CD4-positive, alpha-beta T cell treated with Interleukin-4 for 1 hour (primary cell): ENCODE measurements around the gene TNK1.

Source experiments
- DNase-seq, 2 donors: peaks; one replicate each; pipeline ENCODE4 v3.0.0-alpha.2; 2020 to 2022

Gene TNK1

DNA sequence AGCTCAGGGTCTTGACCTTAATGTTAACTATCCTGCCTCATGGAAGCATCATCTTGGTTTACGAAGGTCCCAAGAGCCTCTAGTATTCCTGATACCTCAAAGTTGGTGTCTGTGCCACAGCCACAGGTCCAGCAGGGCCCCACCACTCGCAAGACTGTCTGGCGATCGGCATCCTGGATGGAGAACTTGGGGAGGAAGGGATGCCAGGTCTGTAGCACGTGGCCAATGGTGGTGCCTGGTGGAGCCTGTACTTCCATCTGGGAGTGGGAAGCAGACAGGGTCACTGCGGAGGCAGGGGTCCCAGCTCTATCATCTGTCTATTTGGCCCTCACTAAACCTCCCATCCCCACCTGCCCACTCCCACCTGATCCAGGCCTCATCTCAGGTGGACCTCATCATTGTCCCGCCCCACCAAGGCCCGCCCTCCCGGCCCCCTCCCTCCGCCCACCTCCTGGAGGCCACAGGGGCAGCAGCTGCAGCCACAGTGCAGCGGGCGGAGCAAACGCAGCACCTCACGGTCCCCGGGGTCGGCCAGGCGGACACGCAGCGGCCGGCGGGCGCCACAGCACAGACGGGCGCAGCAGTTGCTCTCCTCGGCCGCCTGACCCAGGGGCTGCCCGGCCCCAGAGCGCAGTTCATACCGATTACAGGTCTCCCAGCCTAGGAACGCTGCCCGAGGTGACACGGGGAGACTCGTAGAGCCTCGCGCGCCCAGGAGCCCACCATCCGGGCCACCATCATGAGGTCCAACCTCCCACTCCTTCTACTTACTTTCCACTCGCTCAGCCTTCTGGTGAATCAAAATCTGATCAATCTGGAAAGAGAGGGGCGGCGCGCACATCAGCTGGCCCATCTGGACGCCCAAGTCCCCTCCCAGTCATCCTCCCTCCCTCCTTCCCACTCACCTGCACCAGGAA is 12.1 kb downstream of the TNK1 start:
- DNase-seq = no peak

- peak; percentile 80 to 83 for DNase-seq
These were observed 12.9 kb downstream of the TNK1 start for GRCh38 chr17:7393613-7394451.

GRCh38 chr17:7394452-7395191 is 13.7 kb downstream of the TNK1 start, which contains the start of gene PLSCR3:
TSS of gene PLSCR3 (minus strand) at chr17:7394525. CDS start at chr17:7394110, 415 bp downstream.
- DNase-seq = peak; percentile 78 to 85

DNA sequence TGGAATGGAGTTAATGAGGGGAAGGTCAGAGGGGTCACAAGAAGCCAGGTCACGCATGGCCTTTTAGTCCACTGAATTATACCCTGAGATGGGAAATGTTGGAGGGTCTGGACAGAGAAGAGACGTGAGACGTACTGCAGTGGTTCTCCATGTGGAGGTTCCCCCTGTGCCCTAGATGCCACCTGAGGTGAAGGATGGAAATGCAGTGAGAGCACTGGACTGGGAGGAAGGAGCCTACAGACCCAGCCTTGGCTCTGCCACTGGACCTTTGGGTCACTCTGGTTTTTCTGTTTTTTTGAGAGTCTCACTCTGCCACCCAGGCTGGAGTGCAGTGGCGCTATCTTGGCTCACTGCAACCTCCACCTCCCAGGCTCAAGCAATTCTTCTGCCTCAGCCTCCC is 15.3 kb downstream of the TNK1 start:
- DNase-seq = no peak

DNA sequence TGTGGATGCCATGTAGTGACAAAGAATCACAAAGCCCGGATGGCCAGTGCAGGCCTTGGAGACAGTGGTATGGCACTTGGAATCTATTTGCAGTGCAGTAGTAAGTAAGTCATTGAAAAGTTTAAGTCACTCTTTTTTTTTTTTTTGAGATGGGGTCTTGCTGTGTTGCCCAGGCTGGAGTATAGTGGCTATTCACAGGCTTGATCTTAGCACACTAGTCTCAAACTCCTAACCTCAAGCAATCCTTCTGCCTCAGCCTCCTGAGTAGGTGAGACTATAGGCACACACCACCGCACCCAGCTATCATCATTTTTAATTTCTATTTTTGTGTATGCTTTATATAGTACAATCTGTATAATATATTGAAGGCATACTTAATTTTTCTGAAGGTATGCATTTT is 17.7 kb downstream of the TNK1 start:
- DNase-seq = no peak

DNA sequence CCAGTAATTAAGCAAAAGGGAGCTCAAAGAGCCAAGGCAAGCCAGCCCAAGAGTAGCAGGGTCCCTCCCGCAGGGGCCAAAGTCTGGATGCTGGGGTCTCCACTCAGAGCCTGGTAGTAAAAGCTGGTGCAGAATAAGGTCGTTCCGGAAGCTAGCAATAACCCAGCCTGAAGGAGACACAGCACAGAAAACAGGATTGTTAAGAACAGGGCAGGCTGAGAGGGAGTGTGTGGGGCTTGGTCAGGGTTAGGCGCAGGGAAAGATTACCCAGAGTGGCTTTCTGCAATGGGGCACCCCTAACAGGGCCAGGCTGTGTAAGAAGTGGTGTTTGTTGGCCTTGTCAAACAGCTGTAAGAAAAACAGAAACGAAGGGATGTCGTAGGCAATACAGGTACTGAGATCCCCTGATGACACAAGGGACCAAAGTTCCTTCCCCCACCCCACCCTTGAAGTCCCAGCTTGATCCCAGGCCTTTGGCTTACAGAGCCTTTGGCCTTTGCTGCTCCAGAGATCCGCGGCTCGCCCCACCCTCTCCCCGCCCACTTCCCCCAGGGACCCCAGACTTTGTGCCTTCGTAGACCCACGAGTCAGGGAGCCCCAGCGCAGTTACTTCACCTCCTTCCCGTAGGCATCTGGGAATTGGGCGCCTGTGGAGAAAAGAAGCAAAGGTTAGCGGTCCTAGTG is 22.3 kb downstream of the TNK1 start:
- DNase-seq = peak in 1 of 2 donors; percentile 15

DNA sequence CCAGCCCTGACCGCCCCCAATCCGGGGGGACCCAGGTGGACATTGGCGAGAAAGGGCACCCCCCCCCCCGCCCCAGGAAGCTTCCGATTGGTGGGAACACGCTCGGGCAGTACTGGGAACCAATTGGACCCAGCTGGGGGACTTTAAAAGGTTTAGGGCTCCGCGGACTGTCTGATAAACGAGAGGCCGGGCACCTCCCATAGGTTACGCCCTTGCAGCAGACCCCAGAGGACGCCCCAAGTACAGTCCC is 22.8 kb downstream of the TNK1 start:
- no peak for DNase-seq

DNA sequence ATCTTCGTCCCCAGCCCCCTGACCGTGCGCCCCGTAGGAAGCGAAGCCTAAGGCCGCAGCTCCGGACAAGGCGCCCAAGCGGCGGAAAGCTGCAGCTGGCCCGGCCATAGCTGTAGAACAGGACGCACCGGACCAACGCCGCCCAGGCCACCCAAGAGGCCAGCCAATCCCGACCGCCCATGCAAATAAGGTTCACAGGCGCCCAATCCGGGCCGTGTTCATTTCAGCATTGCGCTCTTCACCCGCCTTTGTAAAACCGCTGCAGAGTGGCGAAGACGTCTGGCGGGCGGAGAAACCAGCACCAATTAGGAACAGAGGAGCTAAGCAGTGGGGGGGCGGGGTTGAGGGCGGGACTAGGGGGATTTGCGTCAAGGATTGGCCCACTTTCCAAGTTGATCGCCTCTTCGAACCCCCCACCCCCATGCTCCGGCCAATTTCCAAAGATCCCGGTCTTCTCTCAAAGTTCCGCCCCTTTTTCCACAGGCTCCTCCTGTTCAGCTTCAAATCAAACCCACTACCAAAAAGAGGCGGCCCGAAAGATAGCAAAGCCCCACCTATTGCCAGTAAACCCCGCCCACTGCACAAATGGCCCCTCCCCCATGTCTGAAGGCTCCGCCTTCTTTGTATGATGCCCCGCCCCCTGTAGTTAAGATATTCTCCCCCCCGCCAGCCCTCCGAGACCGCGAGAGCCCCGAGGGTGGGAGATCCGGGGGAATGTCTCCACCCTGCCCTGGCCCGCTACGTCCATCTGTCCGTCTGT is 23.3 kb downstream of the TNK1 start, which contains the start of gene TMEM256:
Gene TMEM256 (minus strand): TSS at position 121 of the 760 bp plus-strand sequence. CDS start 13 bp downstream, at position 108.
- DNase-seq = peak; percentile 97 to 98

- peak in 1 of 2 donors; percentile 73 for DNase-seq
These were observed 24.0 kb downstream of the TNK1 start for GRCh38 chr17:7404737-7405349.

DNA sequence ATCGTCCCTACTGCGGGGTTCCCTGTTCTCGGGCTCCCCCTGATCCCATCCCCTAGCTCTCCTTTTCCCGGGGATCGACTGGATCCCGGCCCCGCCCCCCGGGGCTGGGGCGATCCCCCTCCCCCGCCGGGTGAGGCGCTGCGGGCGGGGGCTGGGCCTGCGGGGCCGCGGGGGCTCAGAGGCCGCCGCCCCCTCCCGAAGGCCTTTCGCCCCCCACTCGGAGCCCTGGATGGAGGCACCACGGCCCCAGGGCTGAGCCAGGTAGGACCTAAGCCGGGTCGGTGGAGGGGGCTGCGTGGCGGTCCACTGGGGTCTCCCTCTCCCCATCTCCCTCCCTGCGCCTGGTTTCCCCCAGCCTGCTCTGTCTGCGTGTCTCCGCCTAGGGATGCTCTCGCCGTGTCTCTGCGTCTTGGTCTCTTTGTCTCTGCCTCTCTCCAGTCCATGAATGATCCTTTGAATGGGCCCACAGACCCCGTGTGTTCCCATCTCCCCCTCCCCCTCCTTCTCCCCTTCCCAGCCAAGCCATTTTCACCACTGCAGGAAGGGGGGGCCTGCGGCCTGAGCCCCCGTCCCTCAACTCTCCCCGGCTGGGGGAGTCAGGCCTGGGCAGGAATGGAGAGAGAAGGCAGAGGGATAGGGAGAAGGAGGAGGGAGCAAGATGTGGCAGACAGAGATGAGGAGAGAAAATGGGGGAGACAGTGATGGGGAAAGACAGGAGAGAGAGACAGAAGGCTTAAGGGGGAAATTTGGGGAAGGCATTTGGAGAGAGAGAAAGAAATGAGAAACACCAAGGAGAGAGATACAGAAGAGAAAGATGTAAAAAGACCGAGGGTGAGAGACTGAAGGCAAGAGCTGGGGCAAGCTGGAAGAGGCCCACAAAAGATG is 24.7 kb downstream of the TNK1 start:
- no peak for DNase-seq

DNA sequence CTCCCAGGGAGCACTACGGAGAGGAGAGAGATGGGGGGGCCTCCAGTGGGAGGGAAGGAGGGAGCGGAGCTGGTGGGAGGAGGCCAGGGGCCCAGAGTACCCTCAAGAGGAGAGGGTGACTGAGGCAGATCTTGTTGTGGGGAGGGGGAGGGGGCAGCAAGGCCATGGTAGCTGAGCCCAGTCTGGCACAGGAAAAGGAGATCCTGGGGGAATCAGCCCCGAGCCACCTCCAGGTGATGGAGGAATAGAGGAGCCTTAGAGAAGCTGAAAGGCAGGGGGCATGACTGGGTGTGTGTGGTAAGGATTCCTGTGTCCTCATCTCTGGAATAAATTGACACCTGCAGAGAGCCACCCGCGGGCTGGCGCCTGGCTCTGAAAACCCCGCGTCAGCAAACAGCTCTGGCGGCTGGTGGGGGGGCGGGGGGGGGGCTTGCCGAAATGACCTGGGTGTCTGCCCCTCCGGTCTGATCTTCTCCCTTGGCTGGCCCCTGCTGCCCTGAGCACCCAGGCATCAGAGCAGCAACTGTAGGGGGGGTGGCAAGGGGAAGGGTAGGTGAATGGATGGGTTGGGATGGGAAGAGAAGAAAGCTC is 25.4 kb downstream of the TNK1 start:
- DNase-seq = no peak

GRCh38 chr17:7407082-7407481 is 26.2 kb downstream of the TNK1 start:
- DNase-seq = no peak

DNA sequence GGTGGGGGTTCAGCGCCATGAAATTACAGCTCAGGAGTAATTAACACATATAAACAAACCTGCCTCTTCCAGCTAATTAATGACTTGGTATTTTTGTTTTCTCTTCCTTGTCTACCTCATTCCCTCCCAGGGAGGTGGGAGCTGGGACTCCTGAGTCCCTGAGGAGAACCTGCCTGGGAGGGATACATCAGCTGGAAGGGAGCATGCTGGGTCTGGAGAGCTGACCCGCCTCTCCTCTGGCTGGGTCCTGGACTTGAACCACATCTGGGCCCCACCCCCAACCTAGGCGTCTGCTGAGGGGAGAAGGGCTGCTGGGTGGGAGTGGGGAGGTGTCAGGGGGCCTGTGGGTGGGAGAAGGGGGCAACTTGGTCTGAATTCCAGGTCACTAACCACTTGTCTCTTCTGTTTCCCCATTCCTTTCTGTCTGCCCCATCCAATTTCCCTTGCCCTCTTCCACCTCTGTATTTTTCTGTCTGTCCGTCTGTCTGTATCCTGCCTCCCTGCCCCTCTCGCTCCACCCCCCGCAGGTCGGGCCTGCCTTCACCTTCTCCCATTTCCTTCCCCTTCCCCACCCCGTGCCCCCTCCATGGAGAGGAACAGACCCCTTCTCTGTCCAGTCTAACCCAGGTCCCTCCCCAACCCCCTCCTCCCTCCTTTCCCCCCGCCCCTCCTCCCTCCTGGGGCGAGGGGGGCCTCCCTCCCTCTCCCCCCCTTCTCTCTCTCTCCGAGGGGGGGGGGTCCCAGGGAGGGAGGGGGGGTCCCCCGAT is 26.8 kb downstream of the TNK1 start, which contains the start of gene NLGN2:
Gene NLGN2 (plus strand): TSS at position 361 of the 767 bp plus-strand sequence. CDS start 411 bp downstream, outside the sequence.
- no peak for DNase-seq

DNA sequence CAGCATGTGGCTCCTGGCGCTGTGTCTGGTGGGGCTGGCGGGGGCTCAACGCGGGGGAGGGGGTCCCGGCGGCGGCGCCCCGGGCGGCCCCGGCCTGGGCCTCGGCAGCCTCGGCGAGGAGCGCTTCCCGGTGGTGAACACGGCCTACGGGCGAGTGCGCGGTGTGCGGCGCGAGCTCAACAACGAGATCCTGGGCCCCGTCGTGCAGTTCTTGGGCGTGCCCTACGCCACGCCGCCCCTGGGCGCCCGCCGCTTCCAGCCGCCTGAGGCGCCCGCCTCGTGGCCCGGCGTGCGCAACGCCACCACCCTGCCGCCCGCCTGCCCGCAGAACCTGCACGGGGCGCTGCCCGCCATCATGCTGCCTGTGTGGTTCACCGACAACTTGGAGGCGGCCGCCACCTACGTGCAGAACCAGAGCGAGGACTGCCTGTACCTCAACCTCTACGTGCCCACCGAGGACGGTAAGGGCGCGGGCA is 27.4 kb downstream of the TNK1 start:
- DNase-seq = peak; percentile 45 to 46

DNA sequence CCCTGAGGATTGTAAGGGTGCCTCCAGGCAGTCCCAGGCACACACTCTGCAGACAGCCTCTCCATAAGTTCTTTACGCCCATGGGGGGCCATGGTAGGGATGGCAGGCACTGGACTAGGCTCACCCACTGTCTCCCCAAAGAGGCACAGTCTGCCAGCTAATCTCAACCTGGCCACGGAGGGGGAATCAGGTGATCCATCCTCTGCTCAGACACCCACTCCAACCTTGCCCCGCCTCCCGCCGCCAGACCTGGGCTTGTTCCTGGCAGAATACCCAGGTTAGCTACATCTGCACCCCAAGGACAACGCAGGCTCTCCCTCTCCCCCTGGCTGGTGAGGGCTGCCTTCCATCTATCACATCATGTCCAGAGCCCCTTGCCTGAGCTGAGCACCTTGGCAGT is 28.0 kb downstream of the TNK1 start:
- no peak for DNase-seq

- DNase-seq = no peak
These were observed 28.8 kb downstream of the TNK1 start for GRCh38 chr17:7409716-7410115.

DNA sequence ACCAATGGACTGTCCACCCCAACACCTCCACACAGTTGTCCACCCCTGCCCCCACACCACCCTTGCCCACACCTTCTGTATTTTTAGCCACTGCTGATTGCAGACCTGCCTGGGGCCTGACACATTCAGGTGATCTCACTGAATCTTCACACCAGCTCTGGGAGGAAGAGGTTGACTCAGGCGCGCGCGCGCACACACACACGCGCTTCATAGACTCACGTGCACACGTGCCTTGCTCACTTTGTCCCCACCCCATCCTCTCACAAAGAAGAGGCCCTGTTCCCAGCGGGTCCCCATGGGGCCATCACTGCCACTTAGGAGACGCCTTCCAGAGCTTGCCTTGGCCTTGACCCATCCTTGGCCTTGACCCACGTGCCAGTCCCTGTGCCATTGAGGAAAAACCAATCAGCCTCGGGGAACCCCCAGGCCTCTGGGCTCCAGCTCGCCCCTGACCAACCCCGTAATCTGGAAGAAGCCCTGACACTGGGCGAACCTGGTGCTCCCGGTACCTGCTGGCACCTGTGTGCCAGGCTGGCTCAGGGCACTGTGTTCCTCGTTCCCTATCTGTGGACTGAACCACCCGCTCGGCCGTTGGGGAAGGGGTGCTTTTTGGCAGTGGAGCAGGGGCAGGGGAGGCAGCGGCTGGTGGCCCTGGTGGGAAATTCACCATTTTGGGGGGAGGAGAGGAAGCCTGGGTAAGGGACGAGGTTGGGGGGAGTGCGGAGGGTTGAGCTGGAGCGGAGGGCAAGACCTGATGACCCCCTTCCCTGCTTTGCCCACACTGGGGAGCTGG is 29.9 kb downstream of the TNK1 start:
- DNase-seq = no peak

DNA sequence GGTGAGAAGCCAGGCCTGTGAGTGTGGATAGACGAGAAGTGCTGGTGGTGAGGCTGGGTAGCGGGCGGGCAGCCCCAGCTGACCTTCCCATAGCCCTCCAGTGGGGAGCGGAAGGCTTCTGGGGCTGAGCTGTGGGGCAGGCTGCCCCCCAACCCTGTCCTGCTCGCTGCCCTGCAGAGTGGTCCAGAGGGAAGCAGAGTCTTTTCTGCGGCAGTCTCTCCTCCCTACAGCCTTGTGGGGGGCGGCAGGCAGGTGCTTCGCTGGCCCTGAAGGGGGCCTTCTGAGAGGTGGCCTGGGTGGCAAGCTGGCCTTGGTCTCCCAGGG is 30.5 kb downstream of the TNK1 start:
- DNase-seq = no peak
